Measurements from ENCODE around the gene LGALS9. TPM values are rescaled to one million over a fixed set of nuclear protein-coding genes. Genes with fewer than 3 reads are reported as not detected.
A peak's percentile ranks its signal among the peaks of the same experiment; 100 is the strongest.

LGALS9 gene
- total RNA-seq, 1 experiment from 2014 or later, result 1.6 TPM

- no peak overlapping the region for H3K4me3 ChIP-seq (ENCODE audit: low read depth in 2 of 2, low read length in 2 of 2)
- H3K36me3 ChIP-seq (ENCODE audit: control insufficient read depth, insufficient read depth, low read length), result no peaks in the 10 kb centered on the region
- BruUV-seq (replicated peaks), result no TSS peak
- DNase-seq (ENCODE audit: low read depth, low spot score), result no peak
- no peak for TF ChIP-seq REST (IDR thresholded peaks at IDR 0.05; ENCODE audit: insufficient read depth in 1 of 2, low read depth in 2 of 2, low read length in 1 of 2)
- TF ChIP-seq TCF7L2 (IDR thresholded peaks at IDR 0.05; ENCODE audit: low read depth, low read length), result no peak
- TF ChIP-seq POLR2AphosphoS5 (IDR thresholded peaks at IDR 0.05; ENCODE audit: low read depth, low read length), result no peak
- TF ChIP-seq SIN3A (IDR thresholded peaks at IDR 0.05; ENCODE audit: borderline replicate concordance, insufficient read depth, low read depth, low read length), result no peak
- no peak for TF ChIP-seq CTCF (IDR thresholded peaks at IDR 0.05)
- H3K4me1 ChIP-seq (ENCODE audit: control insufficient read depth, insufficient read depth, low read length), result no peaks in the 10 kb centered on the region
- no peak for ATAC-seq
- no peak overlapping the region for H3K27ac ChIP-seq (ENCODE audit: low read length)
- no peaks in the 10 kb centered on the region for H3K27me3 ChIP-seq (ENCODE audit: control insufficient read depth, insufficient read depth, low read length)
- in situ Hi-C loops (cut with HindIII; ENCODE audit: low pct_unique_long_range_greater_than_20kb, low sequenced_read_pairs) (no loop called here), intact Hi-C loops (cut with micrococcal nuclease; ENCODE audit: unreplicated experiment) (no loop called here)
- H3K9me3 ChIP-seq (ENCODE audit: control insufficient read depth, insufficient read depth, low read depth, low read length), result no peaks in the 10 kb centered on the region
- ChIA-PET CTCF (interaction anchor here (1.0 to 1.8 kb wide), 11 partner anchors 9 to 364 kb away, joined by 3 to 20 read pairs (median 5); partner anchors contain the start of gene KSR1), POLR2A (no interaction called here)
These were observed 30.5 kb upstream of the LGALS9 start for GRCh38 chr17:27600471-27600870.

DNA sequence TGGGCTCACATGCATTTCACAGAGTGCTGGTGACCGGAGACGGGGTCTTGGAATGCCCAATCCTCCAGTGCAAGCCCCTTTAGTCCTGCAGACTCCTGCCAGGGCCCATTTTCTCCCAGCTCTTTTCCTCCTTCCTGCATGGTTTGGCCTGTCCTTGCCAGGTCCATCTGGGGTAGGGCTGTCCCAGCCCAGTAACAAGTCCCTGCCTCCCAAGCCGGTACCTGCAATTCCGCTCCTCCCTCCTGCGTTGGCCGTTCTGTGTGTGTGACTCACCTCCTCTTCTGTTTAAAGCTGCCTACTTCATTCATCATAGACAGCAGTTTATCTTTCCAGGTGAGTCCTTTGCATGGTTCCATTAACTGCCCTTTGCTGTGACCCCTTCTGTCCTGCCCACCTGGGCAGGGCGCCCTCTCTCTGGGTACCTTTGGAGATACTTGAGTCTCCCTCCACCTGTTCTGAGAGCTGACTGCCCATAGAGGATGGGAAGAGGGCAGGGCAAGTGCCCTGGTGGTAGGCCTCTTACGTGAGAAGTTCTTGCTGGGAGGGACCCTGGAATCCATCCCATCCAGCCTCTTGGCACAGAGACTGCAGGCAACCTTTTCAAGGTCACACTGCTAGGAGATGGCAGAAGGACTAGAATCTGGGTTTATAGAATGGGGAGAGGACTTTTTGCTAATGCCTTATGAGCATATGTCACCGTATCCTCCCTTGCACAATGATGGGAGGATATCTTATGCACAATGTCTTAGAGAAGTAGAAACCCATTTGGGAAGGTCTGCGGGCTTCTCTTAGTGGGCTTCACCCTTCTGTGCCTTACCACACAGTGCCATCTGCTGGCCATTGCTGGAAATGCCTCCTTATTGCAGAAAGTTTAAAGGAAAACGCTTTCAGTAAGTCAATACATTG lies 29.7 kb upstream of the LGALS9 start:
- POLR2A ChIA-PET, result no interaction called here
- DNase-seq (ENCODE audit: low read depth, low spot score) (peak; percentile 53), ATAC-seq (no peak)
- Histone ChIP-seq H3K36me3 (ENCODE audit: control insufficient read depth, insufficient read depth, low read length) (no peaks in the 10 kb centered on the region), H3K27ac (ENCODE audit: low read length) (no peak overlapping the region), H3K9me3 (ENCODE audit: control insufficient read depth, insufficient read depth, low read depth, low read length) (no peaks in the 10 kb centered on the region), H3K4me1 (ENCODE audit: control insufficient read depth, insufficient read depth, low read length) (no peaks in the 10 kb centered on the region), H3K27me3 (ENCODE audit: control insufficient read depth, insufficient read depth, low read length) (no peaks in the 10 kb centered on the region), H3K4me3 (ENCODE audit: low read depth in 2 of 2, low read length in 2 of 2) (no peak overlapping the region)
- TF ChIP-seq CTCF (IDR thresholded peaks at IDR 0.05), result peak; percentile 92
- no peak for TF ChIP-seq POLR2AphosphoS5 (IDR thresholded peaks at IDR 0.05; ENCODE audit: low read depth, low read length)
- in situ Hi-C loops (cut with HindIII; ENCODE audit: low pct_unique_long_range_greater_than_20kb, low sequenced_read_pairs), result no loop called here
- CTCF ChIA-PET, result interaction anchor here (0.5 to 1.6 kb wide), 9 partner anchors 8 to 365 kb away, joined by 3 to 4 read pairs (median 3); no protein-coding TSS in a partner anchor
- BruUV-seq (replicated peaks), result no TSS peak
- intact Hi-C loops (cut with micrococcal nuclease; ENCODE audit: unreplicated experiment), result loop anchor here (1.0 kb wide), 1 partner anchor 247 kb away; no protein-coding TSS in a partner anchor

All from Panc1 (cell line).